Colon (tissue), 2 donors: ENCODE results near the gene SRSF7.
"Not testable (repeated sequence)": the region's sequence is repeated elsewhere in the genome, so short reads cannot be mapped to it uniquely, and the experiment has no call there.

Experiments used
- FAIRE-seq: peaks from 2 replicates; lab custom pipeline; 2012; peaks lifted over from hg19 to GRCh38; lab: Jason Lieb, UNC
- donor health status: control.
- donor health status: control.

The SRSF7 gene

DNA sequence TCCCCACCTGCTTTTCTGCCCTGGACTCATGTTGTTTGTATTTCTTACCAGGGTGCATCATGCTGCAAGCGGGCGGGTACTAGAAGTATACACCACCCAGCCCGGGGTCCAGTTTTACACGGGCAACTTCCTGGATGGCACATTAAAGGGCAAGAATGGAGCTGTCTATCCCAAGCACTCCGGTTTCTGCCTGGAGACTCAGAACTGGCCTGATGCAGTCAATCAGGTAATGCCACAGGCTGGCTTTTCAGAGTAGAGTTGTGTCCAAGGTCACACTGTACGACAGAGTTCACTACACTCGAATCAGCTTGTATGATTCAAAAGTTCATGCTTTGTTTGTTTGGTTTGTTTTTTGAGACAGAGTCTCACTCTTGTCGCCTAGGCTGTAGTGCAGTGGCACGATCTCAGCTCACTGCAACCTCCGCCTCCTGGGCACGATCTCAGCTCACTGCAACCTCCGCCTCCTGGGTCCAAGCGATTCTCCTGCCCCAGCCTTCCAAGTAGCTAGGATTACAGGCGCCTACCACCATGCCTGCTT lies 19.4 kb downstream of the SRSF7 start:
- no peak for FAIRE-seq

GRCh38 chr2:38731090-38731489 lies 20.1 kb downstream of the SRSF7 start:
- FAIRE-seq = no peak

GRCh38 chr2:38728694-38729093 lies 22.5 kb downstream of the SRSF7 start:
- FAIRE-seq = no peak

- FAIRE-seq = no peak
These were observed 23.5 kb downstream of the SRSF7 start for GRCh38 chr2:38727661-38728060.

DNA sequence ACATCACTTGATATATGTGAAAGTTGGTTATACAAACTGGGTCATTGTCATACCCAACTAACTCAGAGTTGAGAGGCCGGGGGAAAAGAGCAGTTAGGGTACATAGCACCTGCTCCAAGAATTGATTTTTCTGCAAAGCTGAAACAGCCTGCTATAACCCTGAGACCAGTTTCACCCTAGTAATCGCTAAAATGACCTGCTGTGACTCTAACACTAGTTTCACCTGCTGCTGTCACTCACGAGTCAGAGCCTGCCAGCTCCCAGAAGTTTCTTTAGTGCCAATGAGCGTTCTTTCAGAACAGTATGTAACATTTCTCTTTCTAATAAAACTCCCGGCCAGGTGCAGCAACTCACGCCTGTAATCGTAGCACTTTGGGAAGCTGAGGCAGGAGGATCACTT lies 28.0 kb downstream of the SRSF7 start:
- FAIRE-seq = no peak

DNA sequence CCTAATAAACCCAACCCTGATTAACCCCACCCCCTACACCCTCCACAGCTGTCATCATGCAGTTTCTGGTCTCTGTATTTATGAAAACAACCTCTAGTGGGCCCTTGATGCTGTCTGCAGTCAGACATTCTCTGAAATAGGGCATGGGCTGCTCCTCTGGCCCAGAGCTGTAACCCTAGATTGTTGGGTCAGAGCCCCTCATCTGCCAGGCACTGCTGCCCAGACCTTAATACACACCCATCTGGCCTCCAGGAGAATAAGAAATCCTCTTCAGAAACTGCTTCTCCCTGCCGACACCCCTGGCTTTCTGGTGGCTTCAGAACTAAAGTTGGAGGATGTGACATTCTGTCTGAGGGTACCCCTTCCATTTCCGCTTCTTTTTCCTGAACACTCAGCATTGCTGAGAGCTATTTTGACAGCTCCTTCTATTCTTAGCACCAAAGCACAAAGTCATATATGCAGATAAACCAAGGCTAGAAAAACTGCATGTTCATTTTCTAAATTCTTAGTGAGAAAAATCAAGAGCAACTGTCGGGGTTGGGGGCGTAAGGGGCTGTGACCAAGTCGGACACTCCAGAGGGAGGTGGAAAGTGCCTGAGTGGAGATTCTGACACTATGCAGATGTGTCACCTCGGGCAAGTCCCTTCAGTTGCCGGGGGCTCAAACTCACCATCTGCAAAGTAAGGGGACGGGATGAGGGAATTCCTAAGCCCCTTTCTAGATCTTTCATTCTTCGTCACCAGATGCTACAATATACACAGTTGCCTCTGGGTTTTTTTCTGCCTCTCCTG lies 28.7 kb downstream of the SRSF7 start:
- FAIRE-seq = no peak

- FAIRE-seq = no peak
These were observed 30.4 kb downstream of the SRSF7 start for GRCh38 chr2:38720613-38721241.

- FAIRE-seq = no peak
These were observed 31.5 kb downstream of the SRSF7 start for GRCh38 chr2:38719706-38720105.

DNA sequence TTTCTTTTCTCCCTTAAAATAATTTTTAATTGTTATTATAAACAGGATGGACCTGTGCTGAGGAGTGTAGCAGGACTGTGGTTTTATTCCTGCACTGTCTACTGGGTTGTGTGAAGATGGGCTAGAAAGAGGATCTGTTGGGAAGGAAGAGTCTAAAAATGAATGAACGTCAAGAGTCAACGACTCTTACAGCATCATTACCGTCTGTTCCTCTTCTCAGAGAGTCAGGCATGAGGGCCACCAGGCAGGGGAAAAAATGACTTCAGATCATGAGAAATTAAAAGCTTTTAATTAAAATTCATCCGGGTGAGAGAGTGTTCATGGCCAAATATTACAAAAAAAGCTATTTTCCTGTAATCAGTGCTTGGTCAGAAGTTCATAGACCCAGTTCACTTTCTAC lies 32.6 kb downstream of the SRSF7 start:
- no peak for FAIRE-seq

DNA sequence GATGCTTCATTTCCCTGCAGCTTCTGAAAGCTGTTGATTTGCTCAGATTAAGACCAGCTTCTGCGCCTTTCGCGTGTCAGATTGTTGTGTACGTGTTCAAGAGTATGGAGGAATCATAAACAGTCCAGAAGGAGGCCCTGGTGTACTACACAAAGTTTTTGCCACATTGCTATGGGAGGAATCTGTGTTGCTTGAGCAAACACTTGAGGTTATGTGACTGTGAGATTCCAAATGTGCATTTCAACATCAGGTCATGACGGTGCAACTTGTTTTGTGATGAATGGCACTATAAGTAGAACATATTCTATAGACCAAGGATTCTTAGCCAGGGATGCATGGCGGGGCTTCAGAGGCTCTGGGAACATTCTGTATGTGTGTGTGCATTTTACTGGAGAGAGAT lies 35.0 kb downstream of the SRSF7 start:
- FAIRE-seq = no peak

DNA sequence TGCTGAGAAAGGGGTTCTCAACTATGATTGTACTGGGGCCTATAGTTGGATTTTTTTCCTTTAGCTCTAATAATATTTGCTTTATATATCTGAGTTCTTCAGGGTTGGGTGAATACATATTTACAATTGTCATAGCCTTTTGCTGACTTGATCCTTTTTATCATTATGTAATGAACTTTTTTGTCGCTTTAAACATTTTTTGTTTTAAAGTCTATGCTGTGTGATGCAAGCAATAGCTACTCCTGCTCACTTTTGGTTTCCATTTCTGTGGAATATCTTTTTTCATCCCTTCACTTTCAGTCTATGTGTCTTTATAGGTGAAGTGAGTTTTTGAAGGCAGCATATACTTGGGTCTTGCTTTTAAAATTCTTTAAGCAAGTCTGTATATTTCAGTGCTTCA lies 36.2 kb downstream of the SRSF7 start:
- peak; percentile 49 for FAIRE-seq

- FAIRE-seq = no peak
These were observed 37.8 kb downstream of the SRSF7 start for GRCh38 chr2:38713338-38713737.

GRCh38 chr2:38712871-38713270 lies 38.3 kb downstream of the SRSF7 start:
- no peak for FAIRE-seq

- no peak for FAIRE-seq
These were observed 38.7 kb downstream of the SRSF7 start for GRCh38 chr2:38712413-38712812.

DNA sequence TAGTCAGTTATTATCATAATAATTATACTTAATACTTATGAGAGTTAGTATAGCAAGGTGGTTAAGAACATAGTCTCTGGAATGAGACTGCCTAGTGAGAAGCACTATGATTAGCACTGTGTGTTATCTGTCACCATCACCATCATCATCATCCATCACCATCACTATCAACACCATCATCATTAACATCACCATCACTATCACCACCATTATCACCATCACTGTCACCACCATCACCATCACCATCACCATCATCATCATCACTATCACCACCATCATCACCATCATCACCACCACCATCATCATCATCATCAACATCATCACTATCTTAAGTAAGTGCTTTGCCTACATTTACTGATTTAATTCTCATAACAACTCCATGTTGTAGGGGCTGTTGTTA lies 39.6 kb downstream of the SRSF7 start:
- no peak for FAIRE-seq

- FAIRE-seq = no peak
These were observed 41.5 kb downstream of the SRSF7 start for GRCh38 chr2:38709567-38710194.

GRCh38 chr2:38708900-38709566 lies 42.1 kb downstream of the SRSF7 start:
- FAIRE-seq = no peak

GRCh38 chr2:38708491-38708890 lies 42.7 kb downstream of the SRSF7 start:
- FAIRE-seq = not testable (repeated sequence)

DNA sequence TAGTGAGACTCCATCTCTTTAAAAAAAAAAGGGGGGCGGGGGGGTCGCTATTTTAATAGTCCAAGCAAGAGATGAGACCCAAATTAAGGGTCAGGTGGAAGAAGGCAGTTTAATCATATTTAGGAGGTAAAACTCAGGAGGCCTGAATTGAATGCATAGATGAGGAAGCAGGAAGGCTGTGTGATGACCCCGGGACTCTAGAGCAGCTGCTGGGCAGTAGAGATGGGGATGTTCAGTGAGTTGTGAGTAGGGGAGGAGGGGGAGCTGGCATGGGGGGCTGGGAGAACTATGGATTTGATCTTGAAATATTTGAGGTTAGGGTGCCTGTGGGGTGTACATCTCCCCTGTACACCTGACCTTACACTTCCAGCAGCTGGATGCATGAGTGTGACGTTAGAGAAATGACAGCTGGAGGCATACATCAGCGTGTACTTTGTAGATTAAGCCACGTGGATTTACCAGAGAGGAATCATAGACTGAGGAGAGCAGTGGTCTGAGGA lies 44.3 kb downstream of the SRSF7 start:
- FAIRE-seq = no peak

DNA sequence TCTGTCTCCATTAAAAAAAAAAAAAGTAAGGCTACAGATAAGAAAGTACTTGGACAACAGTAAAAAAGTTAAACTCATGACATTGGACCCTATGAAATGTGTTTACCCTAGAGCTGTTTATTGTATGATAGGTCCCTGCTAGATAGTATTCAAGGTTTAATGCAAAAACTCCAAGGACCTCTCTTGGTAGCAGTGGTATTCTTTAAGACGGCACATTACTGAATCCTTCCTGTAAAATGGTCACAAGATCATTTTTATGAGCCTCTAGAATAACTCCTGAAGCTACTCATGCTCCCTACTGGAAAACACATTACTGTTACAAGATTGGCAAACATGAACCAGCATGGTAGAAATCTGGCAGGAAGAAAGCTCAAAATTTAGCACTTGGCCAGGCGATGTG lies 46.5 kb downstream of the SRSF7 start:
- FAIRE-seq = no peak

DNA sequence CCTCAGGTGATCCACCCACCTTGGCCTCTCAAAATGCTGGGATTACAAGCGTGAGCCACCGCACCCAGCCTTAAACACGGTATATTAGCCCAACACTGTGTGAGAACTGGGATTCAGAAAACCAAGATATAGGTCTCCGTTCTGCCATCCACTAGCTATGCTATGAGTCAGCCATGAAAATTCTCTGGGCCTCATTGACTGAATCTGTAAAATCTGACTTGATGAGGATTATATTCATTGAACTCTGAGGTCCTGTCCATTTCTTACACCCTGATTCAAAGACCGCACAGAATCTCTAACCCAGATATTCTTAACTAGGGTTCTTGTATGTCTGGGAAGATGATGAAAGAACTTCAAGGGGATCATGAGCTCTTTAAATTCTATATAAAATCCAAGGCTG lies 47.8 kb downstream of the SRSF7 start:
- not testable (repeated sequence) for FAIRE-seq

DNA sequence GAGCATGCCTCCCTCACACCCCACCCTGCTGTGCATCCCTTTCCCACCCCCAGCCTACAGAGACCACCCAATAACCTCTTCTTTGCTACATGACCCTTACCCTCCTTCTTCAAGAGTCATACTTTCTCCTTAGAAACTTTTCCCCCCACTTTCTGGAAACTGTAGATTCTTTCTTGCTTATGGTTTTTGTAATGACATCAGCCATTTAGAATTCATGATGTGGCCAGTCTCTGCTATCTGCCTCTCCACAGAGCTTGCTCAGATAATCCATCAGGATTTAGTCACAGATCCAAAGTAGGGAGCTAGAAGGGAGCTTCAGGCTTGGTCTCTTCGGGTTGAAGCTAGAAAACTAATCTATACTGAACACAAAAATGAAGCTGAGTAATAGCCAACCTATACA lies 48.7 kb downstream of the SRSF7 start:
- no peak for FAIRE-seq
